Smooth muscle cell (in vitro differentiated cells): ENCODE results near the gene MAGEA11. TPM values are rescaled to one million over a fixed set of nuclear protein-coding genes. Genes with fewer than 3 reads are reported as not detected.

Experiments used
- DNase-seq: peaks from one replicate; lab custom pipeline; 2025; ENCODE audit not compliant: unreplicated experiment; lab: John Stamatoyannopoulos, UW
- H2AFZ ChIP-seq: fragments of 200-600 bp; sonication (generic); 2 replicates; pipeline ENCODE4 v1.6.0; 2016; ENCODE audit warnings: antibody characterized with exemption, low read depth, mild to moderate bottlenecking
- H3F3A ChIP-seq: fragments of 200-600 bp; sonication (generic); 2 replicates; pipeline ENCODE4 v1.6.0; 2017; ENCODE audit warnings: antibody characterized with exemption, low read depth
- H3K27ac ChIP-seq: fragments of 200-600 bp; sonication (generic); 2 replicates; pipeline ENCODE4 v1.5.1; 2016; ENCODE audit warnings: low read depth, mild to moderate bottlenecking
- H3K27me3 ChIP-seq: fragments of 200-600 bp; sonication (generic); 2 replicates; pipeline ENCODE4 v1.6.1; 2016; ENCODE audit warnings: low read depth, mild to moderate bottlenecking
- H3K36me3 ChIP-seq: fragments of 200-600 bp; sonication (generic); 2 replicates; pipeline ENCODE4 v1.5.1; 2016; ENCODE audit warnings: low read depth
- H3K4me1 ChIP-seq: fragments of 200-600 bp; sonication (generic); 2 replicates; pipeline ENCODE4 v1.5.1; 2016; ENCODE audit warnings: low read depth
- H3K4me2 ChIP-seq: fragments of 200-600 bp; sonication (generic); 2 replicates; pipeline ENCODE4 v1.6.0; 2016; ENCODE audit warnings: mild to moderate bottlenecking
- H3K4me3 ChIP-seq: fragments of 200-600 bp; sonication (generic); 2 replicates; pipeline ENCODE4 v1.5.1; 2016; ENCODE audit warnings: mild to moderate bottlenecking
- H3K79me2 ChIP-seq: fragments of 200-600 bp; sonication (generic); 2 replicates; pipeline ENCODE4 v1.6.0; 2016; ENCODE audit warnings: low read depth, mild to moderate bottlenecking
- H3K9ac ChIP-seq: fragments of 200-600 bp; sonication (generic); 2 replicates; pipeline ENCODE4 v1.6.0; 2016; ENCODE audit warnings: low read depth
- H3K9me3 ChIP-seq: fragments of 200-600 bp; sonication (generic); replicated peaks from 2 replicates; pipeline ENCODE4 v1.5.1; 2016; ENCODE audit warnings: low read depth
- H4K20me1 ChIP-seq: fragments of 200-600 bp; sonication (generic); 2 replicates; pipeline ENCODE4 v1.6.0; 2016; ENCODE audit warnings: low read depth
- WGBS: methylation state at CpG from one replicate; pipeline ENCODE4 v1.1.7; 2016; ENCODE audit warnings: low lambda C conversion rate; 5-methylcytosine and 5-hydroxymethylcytosine counted together
- polyA plus RNA-seq: library from polyadenylated mRNA; unstranded; fragments of >200 nt; fragmentation: Nextera tagmentation; extraction: Ambion mirVana; gene quantifications from 2 replicates; pipeline ENCODE4 v1.2.1, GENCODE V29; 2016
- total RNA-seq: library from RNA; depleted of rRNA; stranded (reverse); fragments of >200 nt; gene quantifications from 2 replicates; pipeline ENCODE4 v1.2.3, GENCODE V29; 2014
- TF ChIP-seq, protein P1 (sequence below): fragments of 200-600 bp; sonication (generic); IDR thresholded peaks from 2 replicates; pipeline ENCODE4 v1.5.1; 2017; ENCODE audit warnings: borderline replicate concordance, mild to moderate bottlenecking, antibody characterized with exemption; ENCODE audit not compliant: insufficient read depth, poor library complexity, severe bottlenecking

MAGEA11 gene
- total and polyA plus RNA-seq, 2 experiments from 2014 or later = not detected

DNA sequence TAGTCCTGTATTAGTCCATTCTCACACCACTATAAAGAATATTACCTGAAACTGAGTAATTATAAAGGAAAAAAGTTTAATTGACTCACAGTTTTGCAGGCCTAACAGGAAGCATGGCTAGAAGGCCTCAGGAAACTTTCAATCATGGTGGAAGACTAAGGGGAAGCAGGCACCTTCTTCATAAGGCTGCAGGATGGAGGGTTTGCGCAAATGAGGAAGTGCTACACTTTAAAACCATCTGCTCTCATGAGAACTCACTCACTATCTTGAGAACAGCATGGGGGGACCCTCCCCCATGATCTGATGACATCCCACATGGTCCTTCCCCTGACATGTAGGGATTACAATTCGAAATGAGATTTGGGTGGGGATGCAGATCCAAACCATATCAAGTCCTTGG lies 12.1 kb upstream of the MAGEA11 start:
- TF ChIP-seq, protein P1, sequence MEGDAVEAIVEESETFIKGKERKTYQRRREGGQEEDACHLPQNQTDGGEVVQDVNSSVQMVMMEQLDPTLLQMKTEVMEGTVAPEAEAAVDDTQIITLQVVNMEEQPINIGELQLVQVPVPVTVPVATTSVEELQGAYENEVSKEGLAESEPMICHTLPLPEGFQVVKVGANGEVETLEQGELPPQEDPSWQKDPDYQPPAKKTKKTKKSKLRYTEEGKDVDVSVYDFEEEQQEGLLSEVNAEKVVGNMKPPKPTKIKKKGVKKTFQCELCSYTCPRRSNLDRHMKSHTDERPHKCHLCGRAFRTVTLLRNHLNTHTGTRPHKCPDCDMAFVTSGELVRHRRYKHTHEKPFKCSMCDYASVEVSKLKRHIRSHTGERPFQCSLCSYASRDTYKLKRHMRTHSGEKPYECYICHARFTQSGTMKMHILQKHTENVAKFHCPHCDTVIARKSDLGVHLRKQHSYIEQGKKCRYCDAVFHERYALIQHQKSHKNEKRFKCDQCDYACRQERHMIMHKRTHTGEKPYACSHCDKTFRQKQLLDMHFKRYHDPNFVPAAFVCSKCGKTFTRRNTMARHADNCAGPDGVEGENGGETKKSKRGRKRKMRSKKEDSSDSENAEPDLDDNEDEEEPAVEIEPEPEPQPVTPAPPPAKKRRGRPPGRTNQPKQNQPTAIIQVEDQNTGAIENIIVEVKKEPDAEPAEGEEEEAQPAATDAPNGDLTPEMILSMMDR = no peak
- Histone ChIP-seq H4K20me1 (no peaks in the 10 kb centered on the region), H3K9ac (no peak overlapping the region), H3K36me3 (no peaks in the 10 kb centered on the region), H3K27me3 (no peaks in the 10 kb centered on the region), H3K79me2 (no peaks in the 10 kb centered on the region), H3K27ac (no peak overlapping the region), H3K4me2 (no peak overlapping the region), H3K4me1 (no peaks in the 10 kb centered on the region), H3K4me3 (no peak overlapping the region), H2AFZ (no peak overlapping the region), H3K9me3 (no peaks in the 10 kb centered on the region), H3F3A (no peaks in the 10 kb centered on the region)
- DNase-seq = no peak
- 75% methylated on average over 2 of the region's 2 CpGs for WGBS

DNA sequence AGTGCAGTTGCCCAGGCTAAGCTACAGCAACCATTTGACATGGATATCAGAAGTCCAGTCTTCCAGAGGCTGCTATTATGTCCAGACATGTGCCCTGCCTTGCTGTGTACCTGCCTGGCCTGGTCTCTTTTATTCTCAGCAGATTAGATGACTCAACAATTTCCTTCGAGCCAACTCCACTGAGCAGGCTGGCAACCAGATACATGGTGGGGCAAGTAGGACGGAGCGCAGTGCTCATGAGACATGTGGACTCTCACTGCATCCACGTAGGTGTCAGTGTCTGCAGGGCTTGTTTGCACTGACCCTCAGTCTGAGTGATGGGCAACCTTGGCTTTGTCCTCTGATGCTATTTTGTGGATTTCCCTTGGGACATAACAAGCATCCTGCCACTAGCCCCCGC lies 7.2 kb upstream of the MAGEA11 start:
- Histone ChIP-seq H3K79me2 (no peaks in the 10 kb centered on the region), H4K20me1 (no peaks in the 10 kb centered on the region), H3K9ac (no peak overlapping the region), H3K9me3 (no peaks in the 10 kb centered on the region), H3F3A (no peaks in the 10 kb centered on the region), H3K4me3 (no peak overlapping the region), H3K36me3 (no peaks in the 10 kb centered on the region), H3K4me1 (no peaks in the 10 kb centered on the region), H3K4me2 (no peak overlapping the region), H3K27ac (no peak overlapping the region), H2AFZ (no peak overlapping the region), H3K27me3 (no peaks in the 10 kb centered on the region)
- 84% methylated on average over 5 of the region's 5 CpGs for WGBS
- no peak for DNase-seq
- TF ChIP-seq, protein P1 = no peak

DNA sequence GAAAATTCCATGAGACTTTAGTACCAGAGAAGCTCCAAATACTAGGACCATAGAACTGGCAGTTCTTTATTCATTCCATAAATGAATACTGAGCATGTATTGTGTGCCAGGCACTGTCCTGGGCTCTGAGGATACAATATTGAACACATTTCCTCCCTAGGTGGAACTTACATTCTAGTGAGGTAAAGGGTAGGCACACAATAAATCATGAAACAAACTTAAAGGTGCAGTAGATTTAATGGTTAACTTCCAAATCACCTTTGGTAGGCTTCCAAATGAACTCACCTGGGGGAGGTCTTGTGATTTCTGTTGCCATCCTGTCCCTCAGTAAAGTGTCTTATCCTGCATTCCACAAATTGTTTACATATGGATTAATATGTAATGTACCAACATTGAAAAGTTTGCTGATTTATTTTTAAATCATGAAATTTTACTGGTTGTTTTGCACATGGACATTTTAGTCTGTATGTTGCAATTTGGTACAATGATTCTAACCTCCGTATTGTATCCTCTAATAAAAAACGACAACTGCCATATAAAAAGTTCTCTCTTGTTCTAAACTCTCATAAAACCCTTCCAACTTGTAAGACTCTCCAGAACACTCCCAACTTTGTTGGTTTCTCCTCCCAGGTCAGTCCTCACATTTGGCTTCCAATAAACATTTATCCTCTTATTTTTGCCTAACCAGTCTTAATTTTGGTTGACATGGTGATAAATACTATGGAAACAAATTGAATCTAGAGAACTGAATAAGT lies 4.5 kb upstream of the MAGEA11 start:
- 66% methylated on average over 2 of the region's 2 CpGs for WGBS

More for the DNA sequence above, 4.5 kb upstream of the MAGEA11 start:
- H3K27ac ChIP-seq = no peak overlapping the region
- H3F3A ChIP-seq = no peaks in the 10 kb centered on the region
- no peak overlapping the region for H2AFZ ChIP-seq
- H3K4me3 ChIP-seq = no peak overlapping the region
- no peaks in the 10 kb centered on the region for H3K9me3 ChIP-seq
- no peak for DNase-seq
- H3K9ac ChIP-seq = no peak overlapping the region
- TF ChIP-seq, protein P1 = no peak
- H4K20me1 ChIP-seq = no peaks in the 10 kb centered on the region
- H3K4me1 ChIP-seq = no peaks in the 10 kb centered on the region
- H3K27me3 ChIP-seq = no peaks in the 10 kb centered on the region
- no peaks in the 10 kb centered on the region for H3K36me3 ChIP-seq
- H3K4me2 ChIP-seq = no peak overlapping the region
- H3K79me2 ChIP-seq = no peaks in the 10 kb centered on the region
